Heart left ventricle (tissue), 16 donors: ENCODE data around the gene ACE2. TPM values are rescaled to one million over a fixed set of nuclear protein-coding genes. Genes with fewer than 3 reads are reported as not detected.

Experiments used
- ATAC-seq, 4 donors: fragments of 200-7000 bp; cut with Tn5 transposase; one replicate each; pipeline ENCODE4 v1.9.1; 2020 to 2022; ENCODE audit warnings: moderate library complexity in 4 of 4, mild to moderate bottlenecking in 3 of 4, moderate number of reproducible peaks in 1 of 4
- DNase-seq, 5 donors: peaks; one replicate each; pipeline ENCODE4 v3.0.0-alpha.2; 2020
- H3K27ac ChIP-seq, 12 donors: fragments of 200-600 bp; sonication (generic) in 4 of 12; one replicate each; pipeline versions ENCODE4 v1.5.0 to v1.8.0; 2016 to 2022; ENCODE audit warnings: mild to moderate bottlenecking in 2 of 12
- H3K27me3 ChIP-seq, 9 donors: fragments of 200-600 bp; sonication (generic) in 2 of 9; one replicate each; pipeline versions ENCODE4 v1.5.1 to v1.8.0; 2016 to 2022; ENCODE audit warnings: mild to moderate bottlenecking in 3 of 9
- H3K36me3 ChIP-seq, 9 donors: fragments of 200-600 bp; sonication (generic) in 2 of 9; one replicate each; pipeline versions ENCODE4 v1.5.0 to v1.8.0; 2018 to 2022; ENCODE audit warnings: mild to moderate bottlenecking in 2 of 9
- H3K4me1 ChIP-seq, 12 donors: fragments of 200-600 bp; sonication (generic) in 4 of 12; one replicate each; pipeline versions ENCODE4 v1.5.0 to v1.8.0; 2016 to 2022; ENCODE audit warnings: mild to moderate bottlenecking in 3 of 12
- H3K4me3 ChIP-seq, 12 donors: fragments of 200-600 bp; sonication (generic) in 4 of 12; one replicate each; pipeline versions ENCODE4 v1.5.0 to v1.8.0; 2017 to 2022; ENCODE audit warnings: mild to moderate bottlenecking in 9 of 12, moderate library complexity in 4 of 12
- H3K9me3 ChIP-seq, 12 donors: fragments of 200-600 bp; sonication (generic) in 4 of 12; one replicate each; pipeline versions ENCODE4 v1.5.0 to v1.8.0; 2016 to 2022; ENCODE audit warnings: mild to moderate bottlenecking in 1 of 12
- POLR2A ChIP-seq, 2 donors: fragments of 450-650 bp; IDR thresholded peaks; one replicate each; pipeline ENCODE4 v1.6.1; 2017; ENCODE audit warnings: antibody characterized with exemption in 2 of 2, mild to moderate bottlenecking in 2 of 2, moderate library complexity in 2 of 2
- WGBS, 4 donors: extraction: QIAGEN DNeasy Blood & Tissue Kit in 2 of 4; methylation state at CpG; one replicate each; pipeline versions ENCODE4 v1.1.5 to v1.1.7; 2013 to 2018; 5-methylcytosine and 5-hydroxymethylcytosine counted together
- intact Hi-C, 10 donors: fragments of 100-400 bp; cut with DNase I; formaldehyde crosslinking; loops; one replicate each; pipeline versions ENCODE4 v1.11.1 to v1.14.2; 2022
- polyA plus RNA-seq, 2 donors: library from polyadenylated mRNA; stranded (reverse); fragments of 200-250 nt; gene quantifications; one replicate each; pipeline ENCODE4 v1.2.3, GENCODE V29; 2013
- total RNA-seq, 9 donors: library from RNA; depleted of rRNA in 2 of 9; stranded (reverse); fragments of >200 nt in 2 of 9; fragmentation: NEBNext Ultra II Directional in 3 of 9; extraction: Animal tissue kit (Norgen Biotek cat#: 25700) in 3 of 9; gene quantifications; one replicate each; pipeline versions ENCODE4 v1.1.0 to v1.2.4, GENCODE V29; 2016 to 2023
- TF ChIP-seq, protein P1 (sequence below), 12 donors: fragments of 200-600 bp; sonication (generic) in 4 of 12; IDR thresholded peaks; one replicate each; pipeline versions ENCODE4 v1.5.0 to v1.8.0; 2018 to 2022; ENCODE audit warnings: antibody characterized with exemption in 12 of 12, mild to moderate bottlenecking in 5 of 12
- donor health status: ischemic (EF 13 %, LVEDD 7.1; RV severe dilation, severe dysfunction).
- donor health status: healthy with polysubstance abuse.
- donor health status: DM: no; HTN: yes; CAD: no.
- donor health status: DM: no; HTN: no; CAD: no.
- donor health status: ischemic (EF 25% LVEDD 6.9; RV normal size, moderate dysfunction).
- donor health status: ischemic (EF 25% LVEDD 5.7; RV mildly dilated, moderate dysfunction).
- donor health status: healthy.
- donor health status: DM: yes; HTN: yes; CAD: no.
- donor health status: ischemic (EF 35%, LVEDD 5.7; RV mildly dilated, moderate dysfunction).
- donor health status: nonischemic (EF 11% LVEDD 7.7; RV severe dilation, severe dysfunction).
- donor health status: DM: yes; HTN: yes; CAD: no.
- donor health status: PGD.
- donor health status: ischemic (EF 29% LVEDD 5.4; RV normal size, mild dysfunction).
- donor health status: nonischemic (EF 23%, LVEDD 6.1; RV moderate dilation, normal function).

ACE2 gene
- total and polyA plus RNA-seq, 11 donors, result 5.0 to 59.4 (median 19.9) TPM

DNA sequence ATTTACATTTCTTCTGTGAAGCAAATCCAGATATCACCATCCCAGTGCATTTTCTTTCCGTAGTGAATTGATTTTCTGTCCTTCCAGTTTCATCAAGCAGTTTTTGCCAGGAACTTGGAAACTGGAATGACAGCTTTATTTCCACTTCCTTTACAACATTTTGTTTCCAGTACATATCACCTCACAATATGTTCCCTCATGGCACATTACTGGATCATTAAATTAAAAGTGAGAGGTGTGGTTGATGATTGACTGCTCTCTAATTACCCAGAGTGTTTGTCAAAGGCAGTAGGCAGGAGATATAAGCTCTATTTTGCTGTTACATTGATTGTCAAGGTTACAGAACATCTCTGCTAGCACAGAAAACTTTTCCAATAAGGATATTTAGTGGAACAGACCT is 22.3 kb upstream of the ACE2 start:
- no peak for TF ChIP-seq POLR2A (IDR thresholded peaks at IDR 0.05)
- TF ChIP-seq, protein P1, sequence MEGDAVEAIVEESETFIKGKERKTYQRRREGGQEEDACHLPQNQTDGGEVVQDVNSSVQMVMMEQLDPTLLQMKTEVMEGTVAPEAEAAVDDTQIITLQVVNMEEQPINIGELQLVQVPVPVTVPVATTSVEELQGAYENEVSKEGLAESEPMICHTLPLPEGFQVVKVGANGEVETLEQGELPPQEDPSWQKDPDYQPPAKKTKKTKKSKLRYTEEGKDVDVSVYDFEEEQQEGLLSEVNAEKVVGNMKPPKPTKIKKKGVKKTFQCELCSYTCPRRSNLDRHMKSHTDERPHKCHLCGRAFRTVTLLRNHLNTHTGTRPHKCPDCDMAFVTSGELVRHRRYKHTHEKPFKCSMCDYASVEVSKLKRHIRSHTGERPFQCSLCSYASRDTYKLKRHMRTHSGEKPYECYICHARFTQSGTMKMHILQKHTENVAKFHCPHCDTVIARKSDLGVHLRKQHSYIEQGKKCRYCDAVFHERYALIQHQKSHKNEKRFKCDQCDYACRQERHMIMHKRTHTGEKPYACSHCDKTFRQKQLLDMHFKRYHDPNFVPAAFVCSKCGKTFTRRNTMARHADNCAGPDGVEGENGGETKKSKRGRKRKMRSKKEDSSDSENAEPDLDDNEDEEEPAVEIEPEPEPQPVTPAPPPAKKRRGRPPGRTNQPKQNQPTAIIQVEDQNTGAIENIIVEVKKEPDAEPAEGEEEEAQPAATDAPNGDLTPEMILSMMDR (IDR thresholded peaks at IDR 0.05), result no peak
- Histone ChIP-seq H3K27ac (no peak overlapping the region), H3K27me3 (peaks cover 0 to 58% (median 0%) of the 10 kb centered on the region in 9 donors), H3K36me3 (no peaks in the 10 kb centered on the region), H3K9me3 (no peaks in the 10 kb centered on the region), H3K4me1 (no peaks in the 10 kb centered on the region), H3K4me3 (no peak overlapping the region)
- ATAC-seq (no peak), DNase-seq (no peak)
- intact Hi-C loops, result no loop called here
- 59 to 85% (median 62%) methylated on average over 1 of the region's 1 CpG for WGBS, 4 donors

DNA sequence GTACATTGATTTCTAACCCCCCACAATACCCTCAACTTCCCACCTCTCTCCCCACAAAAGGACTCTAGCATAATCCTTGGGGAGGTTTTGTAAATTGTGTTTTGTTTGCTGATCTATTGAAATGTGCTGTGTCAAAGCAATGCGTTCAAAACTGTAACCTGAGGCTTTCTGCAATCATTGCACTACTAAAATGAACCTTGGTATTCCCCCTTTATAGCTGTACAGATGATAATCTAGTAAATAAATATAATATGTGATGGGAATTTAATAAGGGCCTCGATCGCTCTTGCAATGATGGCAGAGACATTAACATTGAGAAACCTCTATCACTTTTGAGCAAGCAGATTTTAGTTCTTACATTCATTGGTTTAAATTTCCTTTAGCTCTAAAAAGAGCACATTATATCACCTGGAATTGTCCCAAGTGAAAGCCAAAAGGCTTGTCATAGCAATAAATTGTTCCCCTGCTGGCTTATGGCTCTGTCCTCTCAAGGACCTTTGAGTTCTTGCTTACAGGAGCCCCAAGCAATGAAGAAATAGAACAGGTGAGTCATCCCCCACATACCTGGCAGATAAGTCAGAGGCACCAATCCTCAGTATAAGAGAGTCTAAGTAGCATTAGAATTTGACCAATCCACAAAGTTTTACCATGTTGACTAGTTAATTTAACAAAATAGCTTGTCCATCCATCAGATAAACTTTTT is 18.4 kb upstream of the ACE2 start:
- intact Hi-C loops, result no loop called here
- H3K9me3 ChIP-seq, result no peaks in the 10 kb centered on the region
- H3K27ac ChIP-seq, result no peak overlapping the region
- peaks cover 0 to 63% (median 0%) of the 10 kb centered on the region in 9 donors for H3K27me3 ChIP-seq
- H3K36me3 ChIP-seq, result no peaks in the 10 kb centered on the region
- H3K4me1 ChIP-seq, result no peaks in the 10 kb centered on the region
- H3K4me3 ChIP-seq, result no peak overlapping the region
- DNase-seq (no peak), ATAC-seq (no peak)
- TF ChIP-seq, protein P1 (IDR thresholded peaks at IDR 0.05), result no peak
- no peak for TF ChIP-seq POLR2A (IDR thresholded peaks at IDR 0.05)
- WGBS, 4 donors, result 67 to 91% (median 80%) methylated on average over 3 of the region's 3 CpGs

DNA sequence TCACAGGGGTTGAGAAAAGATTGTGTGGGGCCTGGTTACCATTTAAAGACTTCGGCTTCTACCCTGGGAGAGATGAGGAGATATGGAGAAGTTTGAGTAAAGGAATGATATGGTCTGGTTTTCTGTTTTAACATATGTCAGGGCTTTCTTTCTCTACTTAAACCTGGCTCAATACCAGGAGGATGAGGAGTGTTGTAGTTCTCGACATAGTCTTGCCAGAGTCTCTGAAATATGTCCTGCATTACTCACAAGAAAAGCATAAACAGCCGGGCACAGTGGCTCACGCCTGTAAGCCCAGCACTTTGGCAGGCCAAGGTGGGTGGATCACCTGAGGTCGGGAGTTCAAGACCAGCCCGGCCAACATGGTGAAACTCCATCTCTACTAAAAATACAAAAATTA is 16.4 kb upstream of the ACE2 start:
- intact Hi-C loops, result no loop called here
- Histone ChIP-seq H3K27me3 (peaks cover 0 to 60% (median 0%) of the 10 kb centered on the region in 9 donors), H3K27ac (peak overlapping the region in 1 of 12 donors; percentile 24), H3K36me3 (no peaks in the 10 kb centered on the region), H3K9me3 (no peaks in the 10 kb centered on the region), H3K4me3 (no peak overlapping the region), H3K4me1 (no peaks in the 10 kb centered on the region)
- DNase-seq (no peak), ATAC-seq (no peak)
- TF ChIP-seq, protein P1 (IDR thresholded peaks at IDR 0.05), result no peak
- no peak for TF ChIP-seq POLR2A (IDR thresholded peaks at IDR 0.05)
- 76 to 91% (median 88%) methylated on average over 6 of the region's 6 CpGs for WGBS, 4 donors

DNA sequence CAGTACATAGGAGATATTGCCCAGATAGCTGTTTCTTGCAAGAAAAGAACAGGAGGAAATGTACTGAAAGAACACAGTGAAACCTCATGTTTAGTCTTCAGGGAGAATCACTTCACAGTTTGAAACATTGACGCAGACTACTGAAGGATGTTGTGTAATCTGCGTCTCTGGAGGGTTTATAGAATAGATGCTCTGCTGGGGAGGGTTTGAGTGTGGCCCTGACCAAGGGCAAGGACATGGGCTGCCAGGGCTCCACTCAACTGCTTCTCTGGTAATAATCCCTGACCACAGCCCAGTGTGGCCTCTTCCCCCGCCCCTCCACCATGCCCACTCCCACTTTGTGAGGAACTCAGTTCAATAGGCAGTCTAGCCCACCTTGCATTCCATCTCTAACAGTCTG is 15.8 kb upstream of the ACE2 start:
- peak overlapping the region in 1 of 12 donors; percentile 24 for H3K27ac ChIP-seq
- no peaks in the 10 kb centered on the region for H3K9me3 ChIP-seq
- H3K36me3 ChIP-seq, result no peaks in the 10 kb centered on the region
- H3K27me3 ChIP-seq, result peaks cover 0 to 60% (median 0%) of the 10 kb centered on the region in 9 donors
- TF ChIP-seq, protein P1 (IDR thresholded peaks at IDR 0.05), result no peak
- TF ChIP-seq POLR2A (IDR thresholded peaks at IDR 0.05), result no peak
- H3K4me3 ChIP-seq, result no peak overlapping the region
- 66 to 88% (median 77%) methylated on average over 3 of the region's 3 CpGs for WGBS, 4 donors
- intact Hi-C loops, result no loop called here
- peak in 3 of 4 donors; percentile 9 to 55 (median 29) for ATAC-seq
- no peak for DNase-seq
- H3K4me1 ChIP-seq, result no peaks in the 10 kb centered on the region
